HG02642 (cell line): ENCODE measurements around the gene FAM180A.

Source experiments
- ATAC-seq: cut with Tn5 transposase; IDR thresholded peaks from one replicate; pipeline ENCODE4 v1.9.1; 2021; ENCODE audit warnings: mild to moderate bottlenecking; ENCODE audit not compliant: unreplicated experiment, poor library complexity

The FAM180A gene

GRCh38 chr7:135692055-135692454, 56.6 kb downstream of the FAM180A start:
- no peak for ATAC-seq

- no peak for ATAC-seq
These were observed 58.0 kb downstream of the FAM180A start for GRCh38 chr7:135690566-135690965.

- ATAC-seq, result no peak
These were observed 61.1 kb downstream of the FAM180A start for GRCh38 chr7:135687466-135687865.

- ATAC-seq, result no peak
These were observed 63.1 kb downstream of the FAM180A start for GRCh38 chr7:135685306-135686084.

GRCh38 chr7:135684699-135685098, 63.9 kb downstream of the FAM180A start:
- ATAC-seq, result no peak

- ATAC-seq, result no peak
These were observed 64.5 kb downstream of the FAM180A start for GRCh38 chr7:135684136-135684535.

- ATAC-seq, result no peak
These were observed 65.0 kb downstream of the FAM180A start for GRCh38 chr7:135683609-135684008.

GRCh38 chr7:135682191-135682590, 66.4 kb downstream of the FAM180A start:
- no peak for ATAC-seq

- no peak for ATAC-seq
These were observed 66.9 kb downstream of the FAM180A start for GRCh38 chr7:135681762-135682161.
